ENCODE results near the gene TSC22D3. TPM values are rescaled to one million over a fixed set of nuclear protein-coding genes. Genes with fewer than 3 reads are reported as not detected.

Gene TSC22D3
- total and polyA plus RNA-seq, 12 donors: 26.3 to 153 (median 36.9) TPM

DNA sequence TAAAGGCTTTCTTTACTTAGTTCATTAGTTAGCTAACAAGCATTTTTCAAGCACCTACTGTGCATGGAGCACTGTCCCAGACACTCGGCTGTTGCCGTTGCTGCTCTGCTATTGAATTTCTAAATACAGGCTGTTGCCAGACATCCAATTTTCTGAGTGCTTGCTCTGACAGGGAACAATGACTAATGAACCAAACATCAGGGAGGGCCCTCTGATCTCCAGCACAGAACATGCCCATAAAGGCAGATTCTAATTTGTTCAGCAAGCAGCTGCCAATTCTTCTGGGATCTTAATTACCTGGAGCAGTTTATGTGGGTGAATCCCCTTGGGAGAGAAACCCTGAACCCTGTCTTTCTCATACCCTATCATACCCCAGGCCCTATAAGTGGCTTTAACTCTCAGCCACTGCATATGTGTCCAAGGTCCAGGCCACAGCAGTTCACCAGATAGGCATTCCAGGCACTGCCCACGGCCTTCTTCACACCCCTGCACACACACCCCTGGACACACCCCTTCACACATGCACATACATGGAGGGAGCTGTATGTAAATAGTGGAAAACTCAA, 27.9 kb downstream of the TSC22D3 start:
- H3K27me3 ChIP-seq: peaks cover 0 to 25% (median 0%) of the 10 kb centered on the region in 7 donors
- TF ChIP-seq, protein P1, sequence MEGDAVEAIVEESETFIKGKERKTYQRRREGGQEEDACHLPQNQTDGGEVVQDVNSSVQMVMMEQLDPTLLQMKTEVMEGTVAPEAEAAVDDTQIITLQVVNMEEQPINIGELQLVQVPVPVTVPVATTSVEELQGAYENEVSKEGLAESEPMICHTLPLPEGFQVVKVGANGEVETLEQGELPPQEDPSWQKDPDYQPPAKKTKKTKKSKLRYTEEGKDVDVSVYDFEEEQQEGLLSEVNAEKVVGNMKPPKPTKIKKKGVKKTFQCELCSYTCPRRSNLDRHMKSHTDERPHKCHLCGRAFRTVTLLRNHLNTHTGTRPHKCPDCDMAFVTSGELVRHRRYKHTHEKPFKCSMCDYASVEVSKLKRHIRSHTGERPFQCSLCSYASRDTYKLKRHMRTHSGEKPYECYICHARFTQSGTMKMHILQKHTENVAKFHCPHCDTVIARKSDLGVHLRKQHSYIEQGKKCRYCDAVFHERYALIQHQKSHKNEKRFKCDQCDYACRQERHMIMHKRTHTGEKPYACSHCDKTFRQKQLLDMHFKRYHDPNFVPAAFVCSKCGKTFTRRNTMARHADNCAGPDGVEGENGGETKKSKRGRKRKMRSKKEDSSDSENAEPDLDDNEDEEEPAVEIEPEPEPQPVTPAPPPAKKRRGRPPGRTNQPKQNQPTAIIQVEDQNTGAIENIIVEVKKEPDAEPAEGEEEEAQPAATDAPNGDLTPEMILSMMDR (IDR thresholded peaks at IDR 0.05): no peak
- peak in 1 of 2 donors; percentile 37 for DNase-seq
- H3K4me1 ChIP-seq: peaks cover 12 to 74% (median 46%) of the 10 kb centered on the region in 9 donors
- 7 to 12% methylated on average over 3 of the region's 3 CpGs for WGBS, 2 donors
- H3K4me3 ChIP-seq: no peak overlapping the region
- intact Hi-C loops (cut with DNase I): no loop called here
- H3K9me3 ChIP-seq: no peaks in the 10 kb centered on the region
- ATAC-seq: peak; percentile 44 to 90 (median 80)
- peak overlapping the region; percentile 40 to 83 (median 76) for H3K27ac ChIP-seq
- no peaks in the 10 kb centered on the region for H3K36me3 ChIP-seq

DNA sequence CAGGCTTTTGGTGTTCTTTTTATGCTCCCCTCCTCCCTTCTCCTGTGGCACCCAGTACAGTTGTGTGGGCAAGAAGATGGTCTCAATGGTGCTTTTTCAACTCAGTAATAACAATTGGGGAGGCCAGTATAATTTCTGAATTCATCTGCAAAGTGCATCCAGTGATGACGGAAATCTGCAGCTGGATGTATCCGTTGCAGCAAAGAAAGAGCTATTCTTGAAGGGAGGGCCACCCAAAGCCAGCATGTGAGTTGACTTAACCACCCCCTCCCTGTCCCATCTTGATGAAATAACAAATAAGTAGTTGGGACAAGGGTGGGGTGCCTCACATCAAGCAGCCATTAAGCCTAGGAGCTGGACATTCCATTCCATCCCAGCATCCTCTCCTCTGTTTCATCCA, 30.7 kb downstream of the TSC22D3 start:
- 80 to 84% methylated on average over 2 of the region's 2 CpGs for WGBS, 2 donors
- ATAC-seq (no peak), DNase-seq (no peak)
- peaks cover 0 to 23% (median 0%) of the 10 kb centered on the region in 7 donors for H3K27me3 ChIP-seq
- no peaks in the 10 kb centered on the region for H3K9me3 ChIP-seq
- no peaks in the 10 kb centered on the region for H3K36me3 ChIP-seq
- H3K4me1 ChIP-seq: peaks cover 22 to 78% (median 48%) of the 10 kb centered on the region in 9 donors
- intact Hi-C loops (cut with DNase I): no loop called here
- H3K4me3 ChIP-seq: no peak overlapping the region
- no peak overlapping the region for H3K27ac ChIP-seq
- TF ChIP-seq, protein P1 (IDR thresholded peaks at IDR 0.05): no peak

DNA sequence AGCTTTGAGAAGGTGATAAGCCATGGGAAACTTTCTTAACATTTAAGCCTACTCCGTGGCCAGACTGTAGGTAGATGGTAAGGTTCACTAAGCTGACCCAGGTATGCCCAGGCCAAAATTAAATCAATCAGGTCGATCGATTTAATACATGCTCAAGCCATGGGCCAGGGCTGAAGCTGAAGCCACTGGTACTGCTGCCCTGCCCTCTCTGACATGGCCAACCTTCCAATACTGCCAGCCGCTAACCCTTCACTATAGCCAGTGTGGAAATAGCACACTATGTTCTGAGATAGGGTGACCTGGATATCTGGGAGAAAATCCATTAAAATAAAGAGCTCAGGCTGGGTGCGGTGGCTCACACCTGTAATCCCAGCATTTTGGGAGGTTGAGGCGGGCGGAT, 31.6 kb downstream of the TSC22D3 start:
- Histone ChIP-seq H3K4me3 (no peak overlapping the region), H3K27me3 (peaks cover 0 to 23% (median 0%) of the 10 kb centered on the region in 7 donors), H3K9me3 (no peaks in the 10 kb centered on the region), H3K4me1 (peaks cover 22 to 83% (median 52%) of the 10 kb centered on the region in 9 donors), H3K27ac (peak overlapping the region in 1 of 10 donors; percentile 92), H3K36me3 (no peaks in the 10 kb centered on the region)
- TF ChIP-seq, protein P1 (IDR thresholded peaks at IDR 0.05): no peak
- DNase-seq (no peak), ATAC-seq (no peak)
- WGBS, 2 donors: 96 to 99% methylated on average over 7 of the region's 7 CpGs
- intact Hi-C loops (cut with DNase I): no loop called here

DNA sequence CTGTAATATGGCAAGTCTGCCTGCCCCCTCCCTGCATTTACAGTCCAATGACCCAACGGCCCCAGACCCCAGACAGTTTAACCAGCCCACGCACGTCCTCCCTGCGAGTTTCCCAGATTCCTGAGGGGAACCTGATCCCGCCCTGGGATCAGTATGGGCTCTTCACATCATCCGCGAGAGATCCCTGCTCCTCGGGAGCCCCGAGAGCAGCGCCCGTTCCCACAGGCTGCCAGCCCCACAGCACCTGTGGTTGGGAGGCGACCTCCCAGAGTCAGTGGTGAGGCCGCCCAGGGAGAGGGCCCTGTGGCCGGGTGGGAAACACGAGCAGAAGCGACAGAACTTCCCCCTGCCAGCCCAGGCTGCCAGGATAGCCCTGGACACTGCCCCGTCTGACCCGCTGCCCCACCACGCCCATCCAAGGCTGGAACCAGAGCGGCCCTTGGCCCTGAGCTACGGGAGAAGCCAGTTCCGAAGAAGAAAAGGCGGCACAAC, 32.8 kb downstream of the TSC22D3 start:
- Histone ChIP-seq H3K9me3 (no peaks in the 10 kb centered on the region), H3K4me3 (peak overlapping the region in 7 of 10 donors; percentile 14 to 30 (median 21)), H3K36me3 (no peaks in the 10 kb centered on the region), H3K4me1 (peaks cover 22 to 88% (median 59%) of the 10 kb centered on the region in 9 donors), H3K27ac (peak overlapping the region; percentile 69 to 96 (median 88)), H3K27me3 (peaks cover 0 to 19% (median 0%) of the 10 kb centered on the region in 7 donors)
- TF ChIP-seq, protein P1 (IDR thresholded peaks at IDR 0.05): no peak
- WGBS, 2 donors: 56% methylated on average over 21 to 23 of the region's 23 CpGs
- ATAC-seq: peak in 2 of 8 donors; percentile 2 to 14
- DNase-seq: no peak
- intact Hi-C loops (cut with DNase I): no loop called here

All from heart right ventricle (tissue), 16 donors.